ENCODE measurements around the gene TSSK2.
A peak's percentile ranks its signal among the peaks of the same experiment; 100 is the strongest.

Gene TSSK2

DNA sequence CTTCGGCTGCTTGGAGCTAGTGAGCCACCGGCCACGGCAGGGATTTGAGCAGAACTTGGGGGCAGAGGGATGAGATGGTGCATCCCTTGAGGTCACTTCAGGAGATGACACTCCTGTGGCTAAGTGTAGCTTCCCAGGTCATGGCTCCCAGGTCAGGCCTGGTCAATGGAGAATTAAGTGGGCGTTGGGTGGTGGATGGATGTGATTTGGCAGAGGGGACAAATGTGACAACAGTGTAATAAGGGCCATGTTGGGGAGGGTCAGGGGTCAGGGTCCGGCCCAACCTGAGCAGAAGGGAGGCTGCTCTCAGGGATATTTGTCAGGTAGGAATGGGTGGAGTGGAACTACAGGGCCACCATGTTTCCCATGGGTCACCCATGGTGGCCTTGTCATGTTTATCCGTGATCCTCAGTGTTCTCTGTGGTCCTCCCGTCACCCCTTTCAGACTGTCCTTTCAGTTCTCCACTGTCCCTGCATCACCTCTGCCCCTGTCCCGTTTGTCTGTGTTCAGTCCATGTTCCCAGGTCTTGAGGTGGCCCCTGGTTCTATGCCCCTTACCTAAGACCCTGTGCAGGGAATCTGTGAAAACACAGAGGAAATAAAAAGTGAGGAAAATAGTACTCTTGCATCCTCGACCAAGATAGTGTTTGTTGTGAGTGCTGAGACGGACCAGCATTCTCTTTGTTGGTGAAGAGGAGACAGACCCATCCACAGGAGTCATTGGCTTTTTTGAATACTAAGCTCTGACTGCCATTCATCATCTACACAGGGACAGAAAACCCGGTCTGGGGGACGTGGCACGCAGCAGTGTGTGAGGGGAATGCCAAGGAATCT lies 41.3 kb downstream of the TSSK2 start:
- no peak for DNase-seq

DNA sequence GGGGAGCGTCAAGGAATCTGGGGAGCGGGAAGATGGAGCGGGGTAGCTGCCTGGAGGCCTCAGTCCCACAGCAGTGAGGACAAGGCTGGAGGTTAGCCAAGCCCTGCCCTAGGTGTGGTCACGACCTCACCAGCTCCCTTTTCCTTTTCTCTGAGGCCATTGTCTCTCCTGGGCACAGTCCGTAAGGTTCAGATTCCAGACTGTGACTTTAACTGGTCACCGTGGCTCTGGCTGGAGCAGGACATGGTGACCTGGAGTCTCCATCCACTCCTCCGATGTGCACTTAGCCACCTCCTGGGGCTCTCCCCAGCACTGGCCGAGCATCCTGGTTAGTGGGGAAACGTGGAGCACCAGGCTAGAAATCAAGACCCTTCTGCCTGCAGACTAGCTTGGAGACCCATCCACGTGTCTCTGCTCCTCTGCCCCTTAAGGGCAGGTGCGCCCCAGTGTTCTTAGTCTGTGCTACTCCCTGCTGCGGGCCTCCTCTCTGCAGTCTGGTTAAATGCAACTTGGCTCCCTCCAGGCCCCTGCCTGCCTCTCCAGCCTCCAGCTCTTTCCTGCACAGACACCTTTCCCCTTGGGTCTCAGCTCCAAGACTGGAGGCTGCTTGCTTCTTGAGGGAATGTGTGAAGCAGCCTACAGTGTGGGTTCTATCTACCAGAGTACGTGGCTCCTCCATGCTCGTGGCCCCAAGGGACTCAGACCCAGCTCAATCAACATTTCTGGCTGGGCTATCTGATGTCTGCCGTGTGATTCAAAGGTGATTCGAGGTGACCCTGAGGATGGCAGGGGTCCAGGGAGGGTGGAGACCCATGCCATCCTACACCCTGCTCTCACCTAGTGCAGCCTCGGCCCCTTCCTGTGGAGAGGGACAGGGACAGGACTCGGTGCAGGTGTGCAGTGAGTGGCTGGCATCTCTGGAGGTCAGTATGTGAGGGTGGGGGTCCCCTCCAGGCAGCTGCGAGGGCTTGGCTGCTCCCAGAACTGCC lies 42.2 kb downstream of the TSSK2 start:
- no peak for DNase-seq

DNA sequence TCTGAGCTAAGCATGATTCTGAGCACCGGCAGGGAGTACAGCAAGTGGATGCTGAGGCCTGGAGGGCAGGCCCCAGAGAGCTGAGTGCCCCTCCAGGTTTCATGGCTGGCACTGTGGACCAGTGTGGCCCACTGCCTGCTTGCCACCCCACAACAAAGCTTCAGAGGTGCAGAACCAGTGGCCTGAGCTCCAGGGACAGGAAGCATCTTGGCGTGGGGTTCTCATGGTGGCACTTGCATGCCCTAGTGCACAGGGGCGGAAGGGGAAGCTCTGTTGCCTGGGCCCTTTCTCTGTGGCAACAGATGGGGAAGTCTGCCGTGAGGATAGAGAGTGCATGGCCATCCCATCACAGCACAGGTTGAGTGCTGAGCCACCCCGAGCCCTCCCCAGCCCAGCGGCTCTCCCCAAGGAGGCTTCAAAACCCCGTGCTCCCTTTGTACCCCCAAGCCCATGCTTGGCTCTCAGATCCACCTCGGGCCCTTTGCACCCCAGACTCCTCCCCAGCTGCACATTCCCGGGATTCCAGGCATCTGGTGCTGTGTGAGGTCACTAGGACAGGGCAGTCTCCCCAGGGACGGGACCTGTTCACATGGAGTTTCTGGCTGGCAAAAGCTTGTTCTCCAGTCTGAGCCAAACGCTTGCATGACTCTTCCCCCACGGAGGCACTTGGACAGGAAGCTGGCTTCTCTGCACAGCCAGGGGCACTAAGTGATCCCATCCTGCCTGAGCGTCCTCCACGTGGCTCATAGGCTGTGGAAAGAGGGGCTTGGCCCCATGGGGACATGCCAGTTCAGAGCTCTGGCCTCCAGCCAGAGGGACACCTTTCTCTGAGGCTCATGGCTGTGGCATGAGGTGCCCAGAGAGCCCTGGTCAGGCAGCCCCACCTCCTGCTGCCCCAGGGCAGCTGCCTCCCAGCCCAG lies 43.3 kb downstream of the TSSK2 start:
- DNase-seq = no peak

DNA sequence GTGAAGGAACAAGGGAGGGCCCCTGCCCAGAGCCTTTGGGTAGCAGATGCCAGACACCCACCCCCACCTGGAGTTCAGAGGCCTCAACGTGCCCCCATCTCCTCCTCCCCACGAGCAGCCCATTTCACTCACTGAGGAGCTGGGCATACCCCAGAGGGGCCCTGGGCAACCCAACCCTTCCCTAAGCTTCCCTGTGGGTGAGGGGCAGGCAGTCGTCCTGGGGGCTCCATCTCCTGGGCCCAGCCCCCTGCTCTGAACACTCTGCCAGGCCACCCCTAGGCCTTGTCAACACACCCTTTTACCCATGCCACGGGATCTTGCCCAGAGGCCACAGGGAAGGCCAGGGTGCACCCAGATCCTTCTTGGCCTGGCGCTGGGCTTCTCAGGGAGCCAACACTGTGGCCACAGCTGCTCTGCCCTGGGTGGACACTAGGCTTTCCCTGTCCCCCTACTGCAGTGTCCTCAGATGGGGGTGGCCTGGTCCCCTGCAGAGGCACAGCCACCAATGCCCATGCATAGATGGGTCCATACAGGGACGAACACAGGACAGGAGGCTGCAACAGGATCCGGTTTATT lies 44.0 kb downstream of the TSSK2 start:
- DNase-seq = no peak

DNA sequence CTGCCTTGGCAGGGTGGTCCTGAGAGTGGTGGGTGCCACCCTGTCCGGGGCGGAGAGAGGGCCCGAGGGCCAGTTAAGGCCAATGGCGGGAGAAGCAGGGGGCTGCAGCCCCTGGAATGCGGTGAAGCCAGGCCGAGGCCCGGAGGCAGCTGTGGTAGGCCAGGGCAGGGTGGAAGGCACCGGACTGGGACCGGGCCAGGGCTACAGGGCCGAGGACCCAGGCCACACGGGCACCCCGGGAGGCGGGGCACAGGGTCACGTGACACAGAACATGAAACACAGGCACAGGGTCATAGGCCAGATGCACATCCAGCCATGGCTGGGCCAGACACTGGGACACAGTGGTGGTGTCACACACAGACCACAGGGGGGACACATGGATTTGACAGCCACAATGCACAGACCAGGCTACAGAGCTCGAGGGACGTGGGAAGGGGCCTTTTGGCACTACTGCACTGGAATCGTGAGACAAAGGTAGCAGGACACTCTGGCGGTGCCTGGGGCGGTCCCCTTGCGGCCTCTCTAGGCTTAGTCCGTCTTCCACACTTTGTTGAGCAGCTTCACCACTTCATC lies 44.6 kb downstream of the TSSK2 start:
- no peak for DNase-seq

DNA sequence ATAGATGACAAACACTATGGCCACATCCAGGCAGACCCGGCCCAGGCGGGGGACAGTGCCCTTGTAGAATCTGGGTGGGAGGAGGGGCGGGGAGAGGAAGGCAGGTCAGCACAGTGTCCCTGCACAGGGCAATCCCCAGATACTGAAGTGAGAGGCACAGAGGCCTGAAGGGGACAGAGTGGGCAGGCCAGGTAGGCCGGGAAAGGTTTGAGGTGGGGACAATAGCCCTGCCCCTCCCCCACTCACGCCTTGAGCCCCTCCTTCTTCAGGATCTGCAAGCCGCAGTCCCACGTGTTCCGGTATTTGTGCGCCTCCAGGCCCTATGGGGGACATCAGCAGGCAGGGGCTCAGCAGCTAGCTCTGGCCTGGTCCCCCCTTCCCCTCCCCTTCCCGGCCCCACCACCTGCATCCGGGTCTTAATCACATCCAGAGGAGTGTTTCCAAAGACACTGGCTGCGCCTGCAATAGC lies 45.1 kb downstream of the TSSK2 start:
- no peak for DNase-seq

DNA sequence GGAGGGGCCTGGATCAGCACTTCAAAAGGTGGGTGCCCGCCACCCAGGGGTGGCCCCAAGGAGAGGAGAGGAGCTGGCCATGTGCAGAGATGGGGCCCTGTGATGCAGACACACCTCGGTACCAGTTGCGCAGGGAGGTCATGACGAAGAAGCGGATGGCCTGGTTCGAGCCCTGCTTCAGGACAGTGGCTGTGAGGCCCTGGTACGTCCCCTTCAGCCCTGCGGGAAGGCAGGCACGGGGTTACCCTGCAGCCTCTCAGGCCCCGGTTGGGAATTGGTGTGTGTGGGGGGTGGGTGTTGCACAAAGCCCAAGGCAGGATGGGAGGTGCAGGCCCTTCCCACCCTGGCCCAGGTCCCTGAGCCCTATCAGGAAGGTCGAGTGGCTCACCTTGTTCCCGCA lies 45.6 kb downstream of the TSSK2 start:
- DNase-seq = no peak

DNA sequence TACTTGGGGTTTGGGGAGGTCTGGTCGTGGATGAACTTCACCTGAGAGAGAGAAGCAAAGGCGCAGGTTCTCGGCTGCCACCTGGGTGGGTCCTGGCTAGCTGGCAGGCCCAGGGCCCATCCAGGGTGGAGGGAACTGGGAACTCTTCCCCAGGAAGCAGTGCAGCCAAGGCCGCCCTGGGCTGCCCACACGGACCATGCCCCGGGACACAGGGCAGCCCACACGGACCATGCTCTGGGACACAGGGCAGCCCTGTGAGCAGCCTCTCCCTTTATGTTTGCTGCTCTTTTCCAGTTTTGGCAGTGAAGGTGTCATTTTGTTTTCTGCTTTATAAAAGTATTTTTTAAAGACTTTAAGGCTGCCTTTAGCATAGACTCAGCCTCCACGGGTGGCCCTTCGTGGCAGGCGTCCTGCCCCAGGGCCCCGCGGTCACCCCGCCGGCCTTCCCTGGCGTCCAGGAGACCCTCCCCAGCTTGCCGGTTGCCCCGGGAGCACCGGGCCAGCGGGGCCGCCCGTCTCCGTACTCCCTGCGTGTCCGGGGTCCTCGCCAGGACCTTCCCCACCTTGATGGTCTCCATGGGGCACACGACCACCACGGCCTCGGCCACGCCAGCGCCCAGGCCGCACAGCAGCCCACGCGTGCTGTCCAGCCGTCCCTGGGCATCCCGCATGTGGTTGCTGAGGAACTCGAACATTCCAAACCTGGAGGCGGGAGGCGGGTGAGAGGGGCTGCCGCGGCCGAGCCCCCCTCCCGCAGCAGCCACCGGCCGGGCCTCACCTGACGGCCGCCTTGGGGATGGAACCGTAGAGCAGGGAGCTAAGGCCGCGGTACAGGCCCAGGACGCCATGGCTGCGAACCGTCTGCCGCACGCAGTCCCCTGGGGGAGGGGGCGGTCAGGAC lies 46.3 kb downstream of the TSSK2 start:
- DNase-seq = no peak

DNA sequence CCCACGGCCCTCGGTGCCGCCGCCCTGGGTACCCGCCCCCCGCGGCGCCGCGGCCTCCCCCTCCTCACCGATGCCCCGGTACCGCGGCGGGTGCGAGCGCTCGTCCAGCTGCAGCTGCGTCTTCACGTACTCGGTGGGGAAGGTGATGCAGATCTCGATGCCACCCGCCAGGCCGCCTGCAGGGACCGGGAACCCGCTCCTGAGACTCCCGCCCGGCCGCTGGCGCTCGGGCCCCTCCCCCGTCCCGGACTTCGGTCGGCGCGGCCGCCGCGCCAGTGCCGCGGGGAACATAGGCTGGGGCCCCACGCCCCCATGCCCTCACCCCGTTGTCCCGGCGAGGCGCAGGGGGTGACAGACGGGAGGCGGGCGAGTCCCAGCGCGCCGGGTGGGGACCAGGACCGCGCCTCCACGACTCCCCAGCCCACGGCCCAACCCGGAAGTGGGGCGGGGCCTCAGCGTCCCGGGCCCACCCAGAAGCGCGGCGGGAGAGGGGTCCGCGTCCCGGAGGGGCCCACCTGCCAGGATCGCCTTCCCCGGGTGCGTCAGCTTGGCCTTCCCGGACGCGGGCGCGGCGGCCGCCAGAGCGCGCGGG lies 47.1 kb downstream of the TSSK2 start:
- no peak for DNase-seq

DNA sequence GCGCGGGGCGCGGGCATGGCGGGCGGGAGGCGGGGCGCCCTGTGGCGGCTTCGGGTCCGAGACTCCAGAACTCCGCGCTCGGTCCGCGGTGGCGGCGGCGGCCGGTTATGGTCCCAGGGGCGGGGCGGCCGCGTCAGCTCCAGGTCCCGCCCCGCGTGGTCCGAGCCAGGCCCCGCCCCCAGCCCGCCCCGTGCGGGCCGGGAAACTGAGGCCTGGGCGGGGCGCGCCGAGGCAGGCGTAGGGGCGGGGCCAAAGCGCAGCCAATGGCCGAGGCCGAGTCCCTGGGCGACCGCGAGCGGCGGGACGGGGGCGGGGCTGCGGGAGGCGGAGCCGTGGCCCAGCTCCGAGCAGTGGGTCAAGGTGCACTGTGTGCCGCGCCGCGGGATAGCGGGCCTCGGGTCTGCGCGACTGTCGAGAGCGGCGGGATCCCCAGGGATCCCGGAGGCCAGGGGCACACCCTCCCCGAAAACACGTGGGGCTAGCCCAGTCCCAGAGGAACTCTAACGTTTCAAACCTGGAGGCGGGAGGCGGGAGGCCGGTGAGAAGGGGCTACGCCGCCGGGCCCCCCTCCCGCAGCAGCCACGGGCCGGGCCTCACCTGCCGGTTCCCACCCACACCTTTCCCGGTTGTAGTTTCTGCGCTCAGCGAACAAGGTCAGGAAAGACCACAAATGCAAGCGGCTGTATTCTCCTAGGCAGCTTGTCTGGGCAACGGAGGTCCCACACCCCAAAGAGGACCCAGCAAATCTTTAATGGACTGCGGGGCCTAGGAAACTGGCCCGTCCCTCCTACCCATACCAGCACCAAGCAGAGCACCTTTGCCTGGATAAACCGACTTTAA lies 47.8 kb downstream of the TSSK2 start, which contains the start of gene SLC25A1:
Gene SLC25A1, minus strand, starts transcription at position 80 of the 840 bp plus-strand sequence. Its CDS starts 63 bp downstream, at position 17.
- DNase-seq = peak; percentile 75

DNA sequence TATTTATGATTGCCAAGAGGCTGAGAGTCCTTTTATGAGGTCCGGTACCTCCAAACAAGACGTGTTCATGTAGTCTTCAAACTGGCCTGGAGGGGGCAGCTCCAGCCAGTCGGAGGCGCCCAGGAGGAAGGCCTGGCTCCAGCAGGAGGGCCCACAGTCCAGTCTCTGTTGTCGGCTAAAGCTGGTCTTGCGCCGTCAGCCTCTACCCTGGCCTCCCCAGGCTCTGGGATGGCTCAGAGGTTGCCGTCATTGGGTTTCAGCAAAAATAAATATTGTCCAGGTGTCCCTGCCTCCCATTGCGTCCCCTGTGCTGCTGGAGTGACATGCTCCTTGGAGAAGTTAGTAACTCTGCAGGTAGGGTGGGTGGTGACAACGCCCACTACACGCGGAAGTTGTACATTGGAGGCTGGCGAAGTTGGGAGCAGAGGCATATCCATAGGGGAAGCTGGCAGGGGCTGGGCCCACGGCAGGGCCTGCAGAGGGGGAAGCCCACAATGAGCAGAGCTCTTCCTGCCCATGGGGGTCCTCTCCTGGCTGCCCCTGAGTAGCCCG lies 48.5 kb downstream of the TSSK2 start:
- DNase-seq = peak; percentile 61

DNA sequence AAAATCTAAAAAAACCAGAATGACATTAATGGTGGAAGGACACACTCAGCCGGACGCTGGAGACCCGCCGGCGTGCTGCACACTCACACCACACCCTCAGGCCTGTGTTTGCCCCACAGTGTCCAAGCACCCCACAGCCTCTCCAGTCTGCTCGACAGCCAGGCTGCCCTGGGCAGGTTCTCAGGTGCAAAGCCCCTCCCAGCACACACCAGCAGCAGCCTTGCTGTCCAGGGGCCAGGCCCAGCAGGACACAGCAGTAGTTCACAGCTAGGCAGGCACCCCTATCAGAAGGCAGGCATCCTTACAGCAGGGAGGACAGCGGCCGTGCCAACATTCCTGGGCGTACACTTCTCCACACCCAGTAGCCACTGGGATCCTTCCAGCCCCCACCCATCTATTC lies 49.1 kb downstream of the TSSK2 start:
- DNase-seq = no peak

DNA sequence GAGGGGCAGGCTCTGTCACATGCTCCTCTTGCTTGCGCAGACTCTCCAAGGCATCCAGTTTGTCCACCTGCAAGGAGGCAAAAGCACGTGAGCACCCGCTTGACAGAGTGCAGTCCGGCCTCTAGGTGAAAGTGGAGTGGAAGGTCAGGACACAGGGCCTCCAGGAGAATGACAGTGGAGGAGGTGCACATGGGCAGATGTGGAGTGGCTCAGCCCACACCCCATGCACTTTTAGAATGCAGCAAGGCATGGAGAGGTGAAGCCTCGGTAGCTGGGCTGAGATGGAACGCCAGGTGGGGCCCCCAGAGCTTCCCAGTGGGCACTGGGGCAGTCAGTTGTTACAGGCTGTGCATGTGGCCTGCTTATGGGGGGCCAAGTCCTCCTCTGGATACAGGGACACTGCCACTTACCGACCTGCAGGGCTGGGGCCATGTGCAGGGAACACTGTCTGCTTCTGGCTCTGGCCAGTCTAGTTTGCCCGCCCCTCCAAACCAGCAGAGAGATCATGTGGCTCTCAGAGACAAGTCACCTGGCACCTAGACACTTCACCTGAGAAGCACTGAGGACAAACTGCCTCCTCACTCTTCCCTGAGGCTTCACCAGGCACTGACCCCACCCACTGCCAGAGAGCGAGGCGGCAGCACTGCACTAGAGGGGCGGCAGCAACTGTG lies 49.8 kb downstream of the TSSK2 start:
- no peak for DNase-seq

DNA sequence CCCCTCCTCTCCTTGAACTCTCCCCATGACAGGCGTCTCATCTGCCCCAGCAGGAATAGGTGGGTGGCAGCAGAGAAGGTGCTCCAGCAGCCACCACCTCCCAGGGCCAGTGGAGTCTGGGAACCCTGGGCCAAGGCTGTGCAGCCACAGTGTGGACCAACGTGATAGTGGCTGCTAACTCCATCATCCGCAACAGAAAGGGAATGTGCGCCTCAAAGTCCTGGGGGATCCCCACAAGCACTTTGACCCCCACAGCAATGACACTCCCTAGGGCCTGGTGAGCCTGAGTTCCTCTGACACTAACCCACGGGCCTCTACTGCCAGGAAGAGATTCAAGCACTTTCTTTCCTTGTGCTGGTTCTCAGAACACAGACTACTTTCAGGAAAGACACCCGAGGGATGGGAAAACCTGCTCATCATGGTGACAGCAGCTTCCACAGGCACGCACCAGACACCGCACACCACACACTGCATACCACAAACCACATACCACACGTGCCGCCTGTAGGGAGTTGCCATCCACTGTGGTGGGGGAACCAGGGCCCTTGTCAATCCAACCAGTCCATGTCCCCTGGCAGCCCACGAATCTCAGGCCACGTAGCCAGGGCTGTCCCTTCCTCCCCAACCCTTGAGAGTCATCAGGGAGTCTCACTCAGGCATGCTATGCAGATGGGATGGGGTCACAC lies 50.8 kb downstream of the TSSK2 start:
- no peak for DNase-seq
